GM23248 (cell line): ENCODE results near the gene WDR54.

Source experiments
- EZH2 ChIP-seq: fragments of 200-600 bp; sonication (generic); IDR thresholded peaks from 2 replicates; pipeline ENCODE4 v1.6.1; 2018; ENCODE audit warnings: antibody characterized with exemption, mild to moderate bottlenecking; ENCODE audit not compliant: insufficient read depth, poor library complexity, severe bottlenecking
- EZH2phosphoT487 ChIP-seq: fragments of 200-600 bp; sonication (generic); IDR thresholded peaks from 2 replicates; pipeline ENCODE4 v1.6.1; 2018; ENCODE audit warnings: antibody characterized with exemption, moderate library complexity, mild to moderate bottlenecking, low read depth; ENCODE audit not compliant: insufficient read depth

GRCh38 chr2:74450570-74451190 lies 29.1 kb downstream of the WDR54 start:
- TF ChIP-seq EZH2, result no peak
- TF ChIP-seq EZH2phosphoT487, result no peak
